NCI-H1105 (cell line): ENCODE measurements around the gene ABHD17A.
"Not testable (repeated sequence)": the region's sequence is repeated elsewhere in the genome, so short reads cannot be mapped to it uniquely, and the experiment has no call there.

Source experiments
- DNase-seq: peaks from one replicate; lab custom pipeline; 2025; lab: John Stamatoyannopoulos, UW

The ABHD17A gene

GRCh38 chr19:1909761-1910080, 24.4 kb upstream of the ABHD17A start:
- DNase-seq = no peak

- no peak for DNase-seq
Observed at GRCh38 chr19:1908364-1908678, 23.0 kb upstream of the ABHD17A start.

- DNase-seq = no peak
Observed at GRCh38 chr19:1907563-1908363, 22.5 kb upstream of the ABHD17A start.

- DNase-seq = no peak
Observed at GRCh38 chr19:1906985-1907562, 21.8 kb upstream of the ABHD17A start.

- no peak for DNase-seq
Observed at GRCh38 chr19:1905863-1906375, 20.6 kb upstream of the ABHD17A start.

GRCh38 chr19:1905110-1905862, 20.0 kb upstream of the ABHD17A start, which contains the start of the genes ADAT3 and SCAMP4:
TSS of gene ADAT3 (plus strand) at chr19:1905399. CDS start at chr19:1912048, 6,649 bp downstream.
TSS of gene SCAMP4 (plus strand) at chr19:1905399. CDS start at chr19:1915020, 9,621 bp downstream.
- DNase-seq = peak; percentile 99

GRCh38 chr19:1904860-1905109, 19.5 kb upstream of the ABHD17A start:
- DNase-seq = no peak

- no peak for DNase-seq
Observed at GRCh38 chr19:1902923-1903322, 17.6 kb upstream of the ABHD17A start.

GRCh38 chr19:1901940-1902404, 16.7 kb upstream of the ABHD17A start:
- no peak for DNase-seq

GRCh38 chr19:1896508-1896907, 11.2 kb upstream of the ABHD17A start:
- DNase-seq = no peak

GRCh38 chr19:1893791-1894190, 8.5 kb upstream of the ABHD17A start:
- no peak for DNase-seq

- no peak for DNase-seq
Observed at GRCh38 chr19:1889907-1890306, 4.6 kb upstream of the ABHD17A start.

GRCh38 chr19:1888385-1888784, 3.1 kb upstream of the ABHD17A start:
- DNase-seq = no peak

- DNase-seq = not testable (repeated sequence)
Observed at GRCh38 chr19:1886360-1886759, 1.1 kb upstream of the ABHD17A start.

GRCh38 chr19:1884719-1885334, 469 bp downstream of the ABHD17A start:
- no peak for DNase-seq

- no peak for DNase-seq
Observed at GRCh38 chr19:1884291-1884718, 991 bp downstream of the ABHD17A start.

- DNase-seq = no peak
Observed at GRCh38 chr19:1883784-1884183, 1.5 kb downstream of the ABHD17A start.

GRCh38 chr19:1882786-1883692, 2.3 kb downstream of the ABHD17A start:
- DNase-seq = no peak

GRCh38 chr19:1882089-1882785, 3.1 kb downstream of the ABHD17A start:
- no peak for DNase-seq

GRCh38 chr19:1881393-1882088, 3.8 kb downstream of the ABHD17A start:
- DNase-seq = not testable (repeated sequence)
